Caco-2 (cell line): Measurements from ENCODE around the gene NARF. TPM values are rescaled to one million over a fixed set of nuclear protein-coding genes. Genes with fewer than 3 reads are reported as not detected.

Source experiments
- BruUV-seq: library from RNA; stranded (reverse); fragments of 400-500 nt; replicated peaks from 2 replicates; lab custom pipeline; 2021; lab: Mats Ljungman, UMichigan
- CTCF ChIA-PET: fragments of 300-600 bp; sonication (Branson Sonifier 250); formaldehyde crosslinking; loops from one replicate; lab custom pipeline; 2022; ENCODE audit warnings: antibody characterized with exemption; lab: Charles Lee
- POLR2A ChIA-PET: fragments of 300-600 bp; sonication (Branson Sonifier 250); formaldehyde crosslinking; loops from one replicate; lab custom pipeline; 2022; ENCODE audit warnings: antibody characterized with exemption; lab: Charles Lee
- DNase-seq, 2 experiments: peaks; one replicate each; pipeline versions ENCODE4 v3.0.0 to v3.0.0-alpha.2; 2020 to 2022
- H3K27me3 ChIP-seq: replicated peaks from 2 replicates; pipeline ENCODE4 v1.6.0; 2011; ENCODE audit warnings: low read length; ENCODE audit not compliant: control insufficient read depth, insufficient read depth
- H3K36me3 ChIP-seq: 2 replicates; pipeline ENCODE4 v1.5.1; 2011; ENCODE audit warnings: low read length; ENCODE audit not compliant: control insufficient read depth, insufficient read depth
- H3K4me1 ChIP-seq: fragments of 250-450 bp; sonication (Bioruptor Pico); 2 replicates; pipeline ENCODE4 v1.5.1; 2020; ENCODE audit warnings: mild to moderate bottlenecking
- H3K4me3 ChIP-seq: 2 replicates; pipeline ENCODE4 v1.5.1; 2011; ENCODE audit warnings: low read depth, mild to moderate bottlenecking, control low read depth, low read length
- H3K9me3 ChIP-seq: fragments of 250-450 bp; sonication (Bioruptor Pico); 2 replicates; pipeline ENCODE4 v1.5.1; 2020; ENCODE audit warnings: mild to moderate bottlenecking, moderate library complexity
- H3K27ac Mint-ChIP-seq: one replicate; pipeline ENCODE4 v1.8.0; 2022; ENCODE audit warnings: mixed read lengths; ENCODE audit not compliant: unreplicated experiment
- H3K27me3 Mint-ChIP-seq: one replicate; pipeline ENCODE4 v1.8.0; 2022; ENCODE audit warnings: mixed read lengths; ENCODE audit not compliant: insufficient read depth, unreplicated experiment
- H3K36me3 Mint-ChIP-seq: one replicate; pipeline ENCODE4 v1.8.0; 2022; ENCODE audit warnings: mild to moderate bottlenecking, mixed read lengths; ENCODE audit not compliant: insufficient read depth, unreplicated experiment
- H3K4me1 Mint-ChIP-seq: one replicate; pipeline ENCODE4 v1.8.0; 2022; ENCODE audit warnings: low read depth, mixed read lengths; ENCODE audit not compliant: unreplicated experiment
- H3K4me3 Mint-ChIP-seq: one replicate; pipeline ENCODE4 v1.8.0; 2022; ENCODE audit warnings: mild to moderate bottlenecking, moderate library complexity, mixed read lengths; ENCODE audit not compliant: unreplicated experiment
- H3K9me3 Mint-ChIP-seq: one replicate; pipeline ENCODE4 v1.8.0; 2022; ENCODE audit warnings: mixed read lengths; ENCODE audit not compliant: unreplicated experiment
- CTCF ChIP-seq, 2 experiments: fragments of 200-600 bp in 1 of 2; IDR thresholded peaks; 1 replicate in 1 of 2; 2 replicates in 1 of 2; pipeline versions ENCODE4 v1.5.1 to v1.8.0; 2011 to 2022; ENCODE audit warnings: antibody characterized with exemption in 1 of 2, control low read depth in 1 of 2, inconsistent platforms in 1 of 2, low read depth in 1 of 2, low read length in 1 of 2, mild to moderate bottlenecking in 1 of 2, moderate library complexity in 1 of 2; ENCODE audit not compliant: insufficient read depth in 1 of 2, severe bottlenecking in 1 of 2, unreplicated experiment in 1 of 2
- intact Hi-C: fragments of 100-400 bp; cut with micrococcal nuclease; formaldehyde crosslinking; loops from one replicate; pipeline ENCODE4 v1.10.0; 2022; ENCODE audit not compliant: unreplicated experiment
- total RNA-seq: library from RNA; stranded (reverse); gene quantifications from 2 replicates; pipeline ENCODE4 v1.2.3, GENCODE V29; 2022

The NARF gene
- total RNA-seq, 1 experiment from 2014 or later = 62.1 TPM

- H3K36me3 Mint-ChIP-seq = peaks cover 51% of the 10 kb centered on the region
- intact Hi-C loops = no loop called here
- no peak overlapping the region for H3K4me3 Mint-ChIP-seq
- ChIA-PET CTCF (no interaction called here), POLR2A (no interaction called here)
- no peak overlapping the region for H3K27ac Mint-ChIP-seq
- TF ChIP-seq CTCF (IDR thresholded peaks at IDR 0.05; ENCODE audit: insufficient read depth in 1 of 2, low read depth in 1 of 2, low read length in 1 of 2, severe bottlenecking in 1 of 2, unreplicated experiment in 1 of 2) = no peak
- no peaks in the 10 kb centered on the region for H3K4me1 ChIP-seq
- H3K4me3 ChIP-seq = no peak overlapping the region
- no TSS peak for BruUV-seq
- H3K36me3 ChIP-seq = peaks cover 1% of the 10 kb centered on the region; the same call in 1 of the 2 replicates
- H3K27me3 Mint-ChIP-seq = no peaks in the 10 kb centered on the region
- no peaks in the 10 kb centered on the region for H3K4me1 Mint-ChIP-seq
- DNase-seq = no peak
- H3K9me3 Mint-ChIP-seq = no peaks in the 10 kb centered on the region
- no peaks in the 10 kb centered on the region for H3K27me3 ChIP-seq
- no peaks in the 10 kb centered on the region for H3K9me3 ChIP-seq
Measured at GRCh38 chr17:82440469-82440981, 18.0 kb upstream of the NARF start.

- intact Hi-C loops = no loop called here
- Mint-ChIP-seq H3K36me3 (peaks cover 51% of the 10 kb centered on the region), H3K9me3 (no peaks in the 10 kb centered on the region), H3K27ac (no peak overlapping the region), H3K4me1 (no peaks in the 10 kb centered on the region), H3K27me3 (no peaks in the 10 kb centered on the region), H3K4me3 (no peak overlapping the region)
- Histone ChIP-seq H3K4me1 (no peaks in the 10 kb centered on the region), H3K27me3 (no peaks in the 10 kb centered on the region), H3K36me3 (peaks cover 1% of the 10 kb centered on the region; the same call in 1 of the 2 replicates), H3K9me3 (no peaks in the 10 kb centered on the region), H3K4me3 (no peak overlapping the region)
- no TSS peak for BruUV-seq
- no peak for DNase-seq
- POLR2A ChIA-PET = no interaction called here
- TF ChIP-seq CTCF (IDR thresholded peaks at IDR 0.05; ENCODE audit: insufficient read depth in 1 of 2, low read depth in 1 of 2, low read length in 1 of 2, severe bottlenecking in 1 of 2, unreplicated experiment in 1 of 2) = no peak
- CTCF ChIA-PET = no interaction called here
Measured at GRCh38 chr17:82440991-82441627, 17.4 kb upstream of the NARF start.

GRCh38 chr17:82441691-82442487 is 16.7 kb upstream of the NARF start:
- no peak for TF ChIP-seq CTCF (IDR thresholded peaks at IDR 0.05; ENCODE audit: insufficient read depth in 1 of 2, low read depth in 1 of 2, low read length in 1 of 2, severe bottlenecking in 1 of 2, unreplicated experiment in 1 of 2)
- intact Hi-C loops = no loop called here
- no peaks in the 10 kb centered on the region for H3K4me1 ChIP-seq
- no peaks in the 10 kb centered on the region for H3K4me1 Mint-ChIP-seq
- CTCF ChIA-PET = no interaction called here
- H3K27me3 ChIP-seq = no peaks in the 10 kb centered on the region
- no peak overlapping the region for H3K27ac Mint-ChIP-seq
- peaks cover 1% of the 10 kb centered on the region; the same call in 1 of the 2 replicates for H3K36me3 ChIP-seq
- H3K4me3 ChIP-seq = no peak overlapping the region
- no peaks in the 10 kb centered on the region for H3K9me3 Mint-ChIP-seq
- H3K9me3 ChIP-seq = no peaks in the 10 kb centered on the region
- BruUV-seq = no TSS peak
- no peak for DNase-seq
- no peaks in the 10 kb centered on the region for H3K27me3 Mint-ChIP-seq
- H3K4me3 Mint-ChIP-seq = no peak overlapping the region
- POLR2A ChIA-PET = no interaction called here
- peaks cover 51% of the 10 kb centered on the region for H3K36me3 Mint-ChIP-seq
